ENCODE results near the gene CTNNA2. TPM values are rescaled to one million over a fixed set of nuclear protein-coding genes. Genes with fewer than 3 reads are reported as not detected.

The CTNNA2 gene
- total and polyA plus RNA-seq, 7 experiments from 2014 or later, result not detected

GRCh38 chr2:80256782-80257167 lies 743.9 kb downstream of the CTNNA2 start:
- H3K4me1 ChIP-seq (ENCODE audit: control insufficient read depth in 2 of 2, insufficient read depth in 2 of 2, low read length in 2 of 2), result no peaks in the 10 kb centered on the region
- POLR2A ChIA-PET, result no interaction called here
- Mint-ChIP-seq H3K4me3 (no peak overlapping the region), H3K36me3 (no peaks in the 10 kb centered on the region), H3K9me3 (peaks cover 0 to 8% (median 0%) of the 10 kb centered on the region in 11 donors), H3K27ac (no peak overlapping the region), H3K27me3 (no peaks in the 10 kb centered on the region), H3K4me1 (no peaks in the 10 kb centered on the region)
- H3K27ac ChIP-seq (ENCODE audit: low read depth, low read length), result no peak overlapping the region
- CTCF ChIA-PET, result no interaction called here
- intact Hi-C loops (cut with micrococcal nuclease), result no loop called here
- ATAC-seq, result no peak
- no peaks in the 10 kb centered on the region for H3K27me3 ChIP-seq (ENCODE audit: control insufficient read depth in 2 of 2, insufficient read depth in 2 of 2, low read length in 2 of 2)
- no peaks in the 10 kb centered on the region for H3K9me3 ChIP-seq (ENCODE audit: control insufficient read depth in 2 of 3, low read length in 3 of 3)
- H3K4me3 ChIP-seq (ENCODE audit: low read length), result no peak overlapping the region
- H3K36me3 ChIP-seq (ENCODE audit: control insufficient read depth in 2 of 3, insufficient read depth in 3 of 3, low read length in 3 of 3), result no peaks in the 10 kb centered on the region
- no peak for DNase-seq

- Mint-ChIP-seq H3K27ac (no peak overlapping the region), H3K9me3 (peaks cover 0 to 8% (median 0%) of the 10 kb centered on the region in 11 donors), H3K4me1 (no peaks in the 10 kb centered on the region), H3K4me3 (no peak overlapping the region), H3K36me3 (no peaks in the 10 kb centered on the region), H3K27me3 (no peaks in the 10 kb centered on the region)
- Histone ChIP-seq H3K27me3 (ENCODE audit: control insufficient read depth in 2 of 2, insufficient read depth in 2 of 2, low read length in 2 of 2) (no peaks in the 10 kb centered on the region), H3K36me3 (ENCODE audit: control insufficient read depth in 2 of 3, insufficient read depth in 3 of 3, low read length in 3 of 3) (no peaks in the 10 kb centered on the region), H3K9me3 (ENCODE audit: control insufficient read depth in 2 of 3, low read length in 3 of 3) (no peaks in the 10 kb centered on the region), H3K4me3 (ENCODE audit: low read length) (no peak overlapping the region), H3K27ac (ENCODE audit: low read depth, low read length) (no peak overlapping the region), H3K4me1 (ENCODE audit: control insufficient read depth in 2 of 2, insufficient read depth in 2 of 2, low read length in 2 of 2) (no peaks in the 10 kb centered on the region)
- ChIA-PET POLR2A (no interaction called here), CTCF (no interaction called here)
- ATAC-seq, result no peak
- no peak for DNase-seq
- intact Hi-C loops (cut with micrococcal nuclease), result no loop called here
These were observed 744.6 kb downstream of the CTNNA2 start for GRCh38 chr2:80257450-80257849.

GRCh38 chr2:80258341-80258740 lies 745.5 kb downstream of the CTNNA2 start:
- Histone ChIP-seq H3K27me3 (ENCODE audit: control insufficient read depth in 2 of 2, insufficient read depth in 2 of 2, low read length in 2 of 2) (no peaks in the 10 kb centered on the region), H3K4me3 (ENCODE audit: low read length) (no peak overlapping the region), H3K9me3 (ENCODE audit: control insufficient read depth in 2 of 3, low read length in 3 of 3) (no peaks in the 10 kb centered on the region), H3K27ac (ENCODE audit: low read depth, low read length) (no peak overlapping the region), H3K4me1 (ENCODE audit: control insufficient read depth in 2 of 2, insufficient read depth in 2 of 2, low read length in 2 of 2) (no peaks in the 10 kb centered on the region), H3K36me3 (ENCODE audit: control insufficient read depth in 2 of 3, insufficient read depth in 3 of 3, low read length in 3 of 3) (no peaks in the 10 kb centered on the region)
- H3K4me3 Mint-ChIP-seq, result no peak overlapping the region
- no peak for ATAC-seq
- DNase-seq, result no peak
- H3K9me3 Mint-ChIP-seq, result peaks cover 0 to 10% (median 0%) of the 10 kb centered on the region in 11 donors
- intact Hi-C loops (cut with micrococcal nuclease), result no loop called here
- H3K27me3 Mint-ChIP-seq, result no peaks in the 10 kb centered on the region
- CTCF ChIA-PET, result no interaction called here
- no peak overlapping the region for H3K27ac Mint-ChIP-seq
- no peaks in the 10 kb centered on the region for H3K36me3 Mint-ChIP-seq
- no peaks in the 10 kb centered on the region for H3K4me1 Mint-ChIP-seq
- POLR2A ChIA-PET, result no interaction called here

- Histone ChIP-seq H3K27me3 (ENCODE audit: control insufficient read depth in 2 of 2, insufficient read depth in 2 of 2, low read length in 2 of 2) (no peaks in the 10 kb centered on the region), H3K4me1 (ENCODE audit: control insufficient read depth in 2 of 2, insufficient read depth in 2 of 2, low read length in 2 of 2) (no peaks in the 10 kb centered on the region), H3K9me3 (ENCODE audit: control insufficient read depth in 2 of 3, low read length in 3 of 3) (no peaks in the 10 kb centered on the region), H3K36me3 (ENCODE audit: control insufficient read depth in 2 of 3, insufficient read depth in 3 of 3, low read length in 3 of 3) (no peaks in the 10 kb centered on the region), H3K4me3 (ENCODE audit: low read length) (no peak overlapping the region), H3K27ac (ENCODE audit: low read depth, low read length) (no peak overlapping the region)
- CTCF ChIA-PET, result no interaction called here
- no peak overlapping the region for H3K27ac Mint-ChIP-seq
- DNase-seq (no peak), ATAC-seq (no peak)
- peaks cover 0 to 9% (median 0%) of the 10 kb centered on the region in 11 donors for H3K9me3 Mint-ChIP-seq
- H3K36me3 Mint-ChIP-seq, result no peaks in the 10 kb centered on the region
- H3K4me1 Mint-ChIP-seq, result no peaks in the 10 kb centered on the region
- POLR2A ChIA-PET, result no interaction called here
- H3K4me3 Mint-ChIP-seq, result no peak overlapping the region
- no peaks in the 10 kb centered on the region for H3K27me3 Mint-ChIP-seq
- intact Hi-C loops (cut with micrococcal nuclease), result no loop called here
These were observed 745.9 kb downstream of the CTNNA2 start for GRCh38 chr2:80258793-80259192.

- Mint-ChIP-seq H3K9me3 (peaks cover 0 to 9% (median 0%) of the 10 kb centered on the region in 11 donors), H3K36me3 (no peaks in the 10 kb centered on the region), H3K27me3 (no peaks in the 10 kb centered on the region), H3K4me3 (no peak overlapping the region), H3K4me1 (no peaks in the 10 kb centered on the region), H3K27ac (no peak overlapping the region)
- Histone ChIP-seq H3K4me3 (ENCODE audit: low read length) (no peak overlapping the region), H3K36me3 (ENCODE audit: control insufficient read depth in 2 of 3, insufficient read depth in 3 of 3, low read length in 3 of 3) (no peaks in the 10 kb centered on the region), H3K27ac (ENCODE audit: low read depth, low read length) (no peak overlapping the region), H3K27me3 (ENCODE audit: control insufficient read depth in 2 of 2, insufficient read depth in 2 of 2, low read length in 2 of 2) (no peaks in the 10 kb centered on the region), H3K4me1 (ENCODE audit: control insufficient read depth in 2 of 2, insufficient read depth in 2 of 2, low read length in 2 of 2) (no peaks in the 10 kb centered on the region), H3K9me3 (ENCODE audit: control insufficient read depth in 2 of 3, low read length in 3 of 3) (no peaks in the 10 kb centered on the region)
- POLR2A ChIA-PET, result no interaction called here
- no peak for ATAC-seq
- intact Hi-C loops (cut with micrococcal nuclease), result no loop called here
- DNase-seq, result no peak
- CTCF ChIA-PET, result no interaction called here
These were observed 746.4 kb downstream of the CTNNA2 start for GRCh38 chr2:80259292-80259691.

GRCh38 chr2:80266231-80266630 lies 753.4 kb downstream of the CTNNA2 start:
- Mint-ChIP-seq H3K4me3 (no peak overlapping the region), H3K9me3 (peaks cover 2 to 16% (median 9%) of the 10 kb centered on the region in 11 donors), H3K27ac (no peak overlapping the region), H3K36me3 (peaks cover 0 to 3% (median 0%) of the 10 kb centered on the region in 5 donors), H3K27me3 (no peaks in the 10 kb centered on the region), H3K4me1 (no peaks in the 10 kb centered on the region)
- DNase-seq, result no peak
- intact Hi-C loops (cut with micrococcal nuclease), result no loop called here
- Histone ChIP-seq H3K4me1 (ENCODE audit: control insufficient read depth in 2 of 2, insufficient read depth in 2 of 2, low read length in 2 of 2) (no peaks in the 10 kb centered on the region), H3K36me3 (ENCODE audit: control insufficient read depth in 2 of 3, insufficient read depth in 3 of 3, low read length in 3 of 3) (no peaks in the 10 kb centered on the region), H3K27me3 (ENCODE audit: control insufficient read depth in 2 of 2, insufficient read depth in 2 of 2, low read length in 2 of 2) (no peaks in the 10 kb centered on the region), H3K27ac (ENCODE audit: low read depth, low read length) (no peak overlapping the region), H3K4me3 (ENCODE audit: low read length) (no peak overlapping the region), H3K9me3 (ENCODE audit: control insufficient read depth in 2 of 3, low read length in 3 of 3) (no peaks in the 10 kb centered on the region)
- no peak for ATAC-seq
- ChIA-PET CTCF (no interaction called here), POLR2A (no interaction called here)

GRCh38 chr2:80269806-80270205 lies 757.0 kb downstream of the CTNNA2 start:
- ATAC-seq (no peak), DNase-seq (no peak)
- no peak overlapping the region for H3K4me3 ChIP-seq (ENCODE audit: low read length)
- no peaks in the 10 kb centered on the region for H3K27me3 ChIP-seq (ENCODE audit: control insufficient read depth in 2 of 2, insufficient read depth in 2 of 2, low read length in 2 of 2)
- no peak overlapping the region for H3K27ac ChIP-seq (ENCODE audit: low read depth, low read length)
- Mint-ChIP-seq H3K27ac (no peak overlapping the region), H3K4me3 (no peak overlapping the region), H3K36me3 (peaks cover 0 to 4% (median 0%) of the 10 kb centered on the region in 5 donors), H3K27me3 (peaks cover 0 to 7% (median 0%) of the 10 kb centered on the region in 5 donors), H3K9me3 (peaks cover under 1 to 28% (median 6%) of the 10 kb centered on the region in 11 donors), H3K4me1 (no peaks in the 10 kb centered on the region)
- peaks cover 0 to 4% (median 0%) of the 10 kb centered on the region in 3 experiments for H3K9me3 ChIP-seq (ENCODE audit: control insufficient read depth in 2 of 3, low read length in 3 of 3)
- intact Hi-C loops (cut with micrococcal nuclease), result no loop called here
- ChIA-PET POLR2A (no interaction called here), CTCF (no interaction called here)
- H3K4me1 ChIP-seq (ENCODE audit: control insufficient read depth in 2 of 2, insufficient read depth in 2 of 2, low read length in 2 of 2), result no peaks in the 10 kb centered on the region
- no peaks in the 10 kb centered on the region for H3K36me3 ChIP-seq (ENCODE audit: control insufficient read depth in 2 of 3, insufficient read depth in 3 of 3, low read length in 3 of 3)
